HEK293 (cell line): ENCODE data around the gene NAT10.

Experiments used
- CTCF ChIA-PET: fragments of 350-600 bp; formaldehyde crosslinking; extraction: SDS; loops from one replicate; lab custom pipeline; 2021; ENCODE audit warnings: antibody characterized with exemption; lab: Yijun Ruan, JAX
- POLR2A ChIA-PET: fragments of 300-600 bp; formaldehyde crosslinking; extraction: SDS; loops from one replicate; lab custom pipeline; 2020; ENCODE audit warnings: antibody characterized with exemption, inconsistent platforms; lab: Yijun Ruan, JAX
- H3K27ac ChIP-seq: fragments of 200-500 bp; sonication (Bioruptor generic); 2 replicates; pipeline ENCODE4 v1.5.1; 2014; ENCODE audit warnings: low read depth, low read length, control low read depth, inconsistent platforms; ENCODE audit errors: extremely low read depth
- H3K36me3 ChIP-seq, 2 experiments: fragments of 200-500 bp in 1 of 2; sonication (Bioruptor generic) in 1 of 2; 1 replicate in 1 of 2; 2 replicates in 1 of 2; pipeline ENCODE4 v1.5.1; 2014 to 2017; ENCODE audit warnings: inconsistent platforms in 2 of 2, low read length in 2 of 2; ENCODE audit not compliant: control insufficient read depth in 2 of 2, insufficient read depth in 1 of 2
- H3K4me1 ChIP-seq: fragments of 200-500 bp; sonication (Bioruptor generic); 2 replicates; pipeline ENCODE4 v1.5.1; 2014; ENCODE audit warnings: mild to moderate bottlenecking, low read length, inconsistent platforms; ENCODE audit not compliant: control insufficient read depth, insufficient read depth
- H3K4me3 ChIP-seq: 2 replicates; pipeline ENCODE4 v1.5.1; 2011; ENCODE audit warnings: low read depth, mild to moderate bottlenecking, control low read depth, low read length, moderate library complexity
- H3K9me3 ChIP-seq: fragments of 200-500 bp; sonication (Bioruptor generic); 2 replicates; pipeline ENCODE4 v1.5.1; 2014; ENCODE audit warnings: low read depth, low read length, inconsistent platforms; ENCODE audit not compliant: control insufficient read depth, insufficient read depth
- BCL11A ChIP-seq: fragments of 450-650 bp; formaldehyde crosslinking; IDR thresholded peaks from 2 replicates; pipeline ENCODE4 v1.5.1; 2016; ENCODE audit warnings: low read depth, missing biosample characterization, missing genetic modification characterization
- GLI2 ChIP-seq: fragments of 450-650 bp; formaldehyde crosslinking; IDR thresholded peaks from 2 replicates; pipeline ENCODE4; 2017; ENCODE audit warnings: missing biosample characterization, missing genetic modification characterization, low read depth, borderline replicate concordance
- KLF17 ChIP-seq: fragments of 450-650 bp; formaldehyde crosslinking; IDR thresholded peaks from 2 replicates; pipeline ENCODE4 v1.5.1; 2016; ENCODE audit warnings: missing biosample characterization, missing genetic modification characterization
- KLF8 ChIP-seq: fragments of 450-650 bp; formaldehyde crosslinking; IDR thresholded peaks from 2 replicates; pipeline ENCODE4 v1.5.1; 2016; ENCODE audit warnings: missing biosample characterization, missing genetic modification characterization
- MZF1 ChIP-seq: fragments of 450-650 bp; formaldehyde crosslinking; IDR thresholded peaks from 2 replicates; pipeline ENCODE4 v1.5.1; 2017; ENCODE audit warnings: missing biosample characterization, missing genetic modification characterization, borderline replicate concordance
- REPIN1 ChIP-seq: fragments of 450-650 bp; formaldehyde crosslinking; IDR thresholded peaks from 2 replicates; pipeline ENCODE4 v1.5.1; 2017; ENCODE audit warnings: missing biosample characterization, missing genetic modification characterization, low read depth
- REST ChIP-seq: fragments of 450-650 bp; formaldehyde crosslinking; IDR thresholded peaks from 2 replicates; pipeline ENCODE4 v1.5.1; 2016; ENCODE audit warnings: missing biosample characterization, missing genetic modification characterization
- SCRT1 ChIP-seq: fragments of 450-650 bp; formaldehyde crosslinking; IDR thresholded peaks from 2 replicates; pipeline ENCODE4 v1.5.1; 2016; ENCODE audit warnings: missing biosample characterization, missing genetic modification characterization, borderline replicate concordance
- YY2 ChIP-seq: fragments of 450-650 bp; formaldehyde crosslinking; IDR thresholded peaks from 2 replicates; pipeline ENCODE4 v1.5.1; 2016; ENCODE audit warnings: missing biosample characterization, missing genetic modification characterization
- ZBTB20 ChIP-seq: fragments of 450-650 bp; formaldehyde crosslinking; IDR thresholded peaks from 2 replicates; pipeline ENCODE4 v1.5.1; 2016; ENCODE audit warnings: missing biosample characterization, missing genetic modification characterization
- ZBTB21 ChIP-seq: fragments of 450-650 bp; formaldehyde crosslinking; IDR thresholded peaks from 2 replicates; pipeline ENCODE4 v1.5.1; 2017; ENCODE audit warnings: missing biosample characterization, missing genetic modification characterization
- ZBTB48 ChIP-seq: fragments of 450-650 bp; formaldehyde crosslinking; IDR thresholded peaks from 2 replicates; pipeline ENCODE4 v1.5.1; 2016; ENCODE audit warnings: missing biosample characterization, missing genetic modification characterization
- ZFP37 ChIP-seq: fragments of 450-650 bp; formaldehyde crosslinking; IDR thresholded peaks from 2 replicates; pipeline ENCODE4 v1.5.1; 2016; ENCODE audit warnings: missing biosample characterization, missing genetic modification characterization
- ZNF133 ChIP-seq: fragments of 450-650 bp; formaldehyde crosslinking; IDR thresholded peaks from 2 replicates; pipeline ENCODE4 v1.5.1; 2016; ENCODE audit warnings: missing biosample characterization, missing genetic modification characterization
- ZNF184 ChIP-seq: fragments of 450-650 bp; IDR thresholded peaks from 2 replicates; pipeline ENCODE4 v1.5.1; 2018; ENCODE audit warnings: missing biosample characterization, mild to moderate bottlenecking, missing genetic modification characterization
- ZNF2 ChIP-seq: fragments of 450-650 bp; formaldehyde crosslinking; IDR thresholded peaks from 2 replicates; pipeline ENCODE4 v1.5.1; 2016; ENCODE audit warnings: missing biosample characterization, missing genetic modification characterization
- ZNF221 ChIP-seq: fragments of 450-650 bp; formaldehyde crosslinking; IDR thresholded peaks from 2 replicates; pipeline ENCODE4 v1.5.1; 2017; ENCODE audit warnings: missing biosample characterization, missing genetic modification characterization, borderline replicate concordance
- ZNF292 ChIP-seq: fragments of 450-650 bp; formaldehyde crosslinking; IDR thresholded peaks from 2 replicates; pipeline ENCODE4 v1.5.1; 2016; ENCODE audit warnings: low read depth, missing biosample characterization, missing genetic modification characterization, borderline replicate concordance
- ZNF350 ChIP-seq: fragments of 450-650 bp; formaldehyde crosslinking; IDR thresholded peaks from 2 replicates; pipeline ENCODE4 v1.5.0; 2017; ENCODE audit warnings: missing biosample characterization, mild to moderate bottlenecking, missing genetic modification characterization
- ZNF366 ChIP-seq: fragments of 450-650 bp; formaldehyde crosslinking; conservative IDR thresholded peaks from 2 replicates; pipeline ENCODE4 v1.5.1; 2016; ENCODE audit warnings: missing biosample characterization, missing genetic modification characterization
- ZNF37A ChIP-seq: fragments of 450-650 bp; IDR thresholded peaks from 2 replicates; pipeline ENCODE4 v1.5.1; 2018; ENCODE audit warnings: missing biosample characterization, missing genetic modification characterization
- ZNF426 ChIP-seq: fragments of 450-650 bp; formaldehyde crosslinking; IDR thresholded peaks from 2 replicates; pipeline ENCODE4 v1.5.1; 2017; ENCODE audit warnings: missing biosample characterization, missing genetic modification characterization, mild to moderate bottlenecking, inconsistent platforms, moderate library complexity
- ZNF473 ChIP-seq: fragments of 450-650 bp; formaldehyde crosslinking; IDR thresholded peaks from 2 replicates; pipeline ENCODE4 v1.5.1; 2017; ENCODE audit warnings: missing biosample characterization, missing genetic modification characterization
- ZNF514 ChIP-seq: fragments of 450-650 bp; formaldehyde crosslinking; IDR thresholded peaks from 2 replicates; pipeline ENCODE4 v1.5.1; 2016; ENCODE audit warnings: missing biosample characterization, missing genetic modification characterization
- ZNF571 ChIP-seq: fragments of 450-650 bp; formaldehyde crosslinking; IDR thresholded peaks from 2 replicates; pipeline ENCODE4 v1.5.0; 2017; ENCODE audit warnings: missing biosample characterization, missing genetic modification characterization
- ZNF585B ChIP-seq: fragments of 450-650 bp; formaldehyde crosslinking; IDR thresholded peaks from 2 replicates; pipeline ENCODE4 v1.5.1; 2016; ENCODE audit warnings: missing biosample characterization, missing genetic modification characterization
- ZSCAN23 ChIP-seq: fragments of 450-650 bp; formaldehyde crosslinking; IDR thresholded peaks from 2 replicates; pipeline ENCODE4 v1.5.1; 2016; ENCODE audit warnings: missing biosample characterization, missing genetic modification characterization
- TF ChIP-seq, protein P1 (sequence below): fragments of 450-650 bp; formaldehyde crosslinking; IDR thresholded peaks from 2 replicates; pipeline ENCODE4 v1.5.1; 2017; ENCODE audit warnings: missing biosample characterization, missing genetic modification characterization
- TF ChIP-seq, protein P2 (sequence below): fragments of 450-650 bp; formaldehyde crosslinking; IDR thresholded peaks from 2 replicates; pipeline ENCODE4 v1.5.1; 2016; ENCODE audit warnings: missing biosample characterization, missing genetic modification characterization

NAT10 gene

GRCh38 chr11:34161361-34161760 lies 55.9 kb downstream of the NAT10 start:
- no peaks in the 10 kb centered on the region for H3K4me1 ChIP-seq
- CTCF ChIA-PET = interaction anchor here (0.5 to 1.8 kb wide), 4 partner anchors 13 to 329 kb away, joined by 3 to 6 read pairs (median 4); no protein-coding TSS in a partner anchor
- H3K27ac ChIP-seq = no peak overlapping the region
- no peak overlapping the region for H3K4me3 ChIP-seq
- no peaks in the 10 kb centered on the region for H3K9me3 ChIP-seq
- TF ChIP-seq BCL11A = no peak
- no peak for TF ChIP-seq ZNF350 (tag by site-specific recombination)
- TF ChIP-seq ZNF585B = no peak
- TF ChIP-seq YY2 (tag by site-specific recombination) = no peak
- no peak for TF ChIP-seq REPIN1 (tag by site-specific recombination)
- no peak for TF ChIP-seq ZNF184 (tag by site-specific recombination)
- TF ChIP-seq ZNF2 (tag by site-specific recombination) = no peak
- no peak for TF ChIP-seq ZBTB20 (tag by site-specific recombination)
- TF ChIP-seq, protein P1, sequence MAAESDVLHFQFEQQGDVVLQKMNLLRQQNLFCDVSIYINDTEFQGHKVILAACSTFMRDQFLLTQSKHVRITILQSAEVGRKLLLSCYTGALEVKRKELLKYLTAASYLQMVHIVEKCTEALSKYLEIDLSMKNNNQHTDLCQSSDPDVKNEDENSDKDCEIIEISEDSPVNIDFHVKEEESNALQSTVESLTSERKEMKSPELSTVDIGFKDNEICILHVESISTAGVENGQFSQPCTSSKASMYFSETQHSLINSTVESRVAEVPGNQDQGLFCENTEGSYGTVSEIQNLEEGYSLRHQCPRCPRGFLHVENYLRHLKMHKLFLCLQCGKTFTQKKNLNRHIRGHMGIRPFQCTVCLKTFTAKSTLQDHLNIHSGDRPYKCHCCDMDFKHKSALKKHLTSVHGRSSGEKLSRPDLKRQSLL (tag by site-specific recombination) = no peak
- TF ChIP-seq REST (tag by site-specific recombination) = no peak
- TF ChIP-seq KLF8 (tag by site-specific recombination) = no peak
- no peak for TF ChIP-seq ZNF37A (tag by site-specific recombination)
- H3K36me3 ChIP-seq = peaks cover 0 to 57% of the 10 kb centered on the region in 2 experiments; a peak in 2 of 3 replicates
- POLR2A ChIA-PET = no interaction called here

GRCh38 chr11:34161812-34162492 lies 56.5 kb downstream of the NAT10 start:
- ChIA-PET POLR2A (no interaction called here), CTCF (interaction anchor here (0.5 to 1.8 kb wide), 3 partner anchors 12 to 329 kb away, joined by 3 to 6 read pairs (median 3); no protein-coding TSS in a partner anchor)
- Histone ChIP-seq H3K9me3 (no peaks in the 10 kb centered on the region), H3K4me3 (no peak overlapping the region), H3K36me3 (peaks cover 0 to 60% of the 10 kb centered on the region in 2 experiments; a peak in 2 of 3 replicates), H3K4me1 (no peaks in the 10 kb centered on the region), H3K27ac (no peak overlapping the region)
- 0 out of 2 replicates have a peak, but pooled peaks have one; percentile 38 for TF ChIP-seq KLF8 (tag by site-specific recombination)
- no peak for TF ChIP-seq ZNF292 (tag by site-specific recombination)
- TF ChIP-seq ZNF350 (tag by site-specific recombination) = no peak
- no peak for TF ChIP-seq ZNF571 (tag by site-specific recombination)
- 0 out of 2 replicates have a peak, but pooled peaks have one; percentile 43 for TF ChIP-seq ZSCAN23
- peak; percentile 71 for TF ChIP-seq ZNF366 (tag by site-specific recombination)
- no peak for TF ChIP-seq ZBTB48
- TF ChIP-seq ZNF473 (tag by site-specific recombination) = no peak
- TF ChIP-seq ZFP37 (tag by site-specific recombination) = peak; percentile 31; the same call in 1 of the 2 replicates
- TF ChIP-seq GLI2 (tag by site-specific recombination) = no peak
- TF ChIP-seq ZNF514 (tag by site-specific recombination) = no peak
- no peak for TF ChIP-seq ZNF426 (tag by site-specific recombination)
- no peak for TF ChIP-seq ZNF133 (tag by site-specific recombination)
- TF ChIP-seq, protein P2, sequence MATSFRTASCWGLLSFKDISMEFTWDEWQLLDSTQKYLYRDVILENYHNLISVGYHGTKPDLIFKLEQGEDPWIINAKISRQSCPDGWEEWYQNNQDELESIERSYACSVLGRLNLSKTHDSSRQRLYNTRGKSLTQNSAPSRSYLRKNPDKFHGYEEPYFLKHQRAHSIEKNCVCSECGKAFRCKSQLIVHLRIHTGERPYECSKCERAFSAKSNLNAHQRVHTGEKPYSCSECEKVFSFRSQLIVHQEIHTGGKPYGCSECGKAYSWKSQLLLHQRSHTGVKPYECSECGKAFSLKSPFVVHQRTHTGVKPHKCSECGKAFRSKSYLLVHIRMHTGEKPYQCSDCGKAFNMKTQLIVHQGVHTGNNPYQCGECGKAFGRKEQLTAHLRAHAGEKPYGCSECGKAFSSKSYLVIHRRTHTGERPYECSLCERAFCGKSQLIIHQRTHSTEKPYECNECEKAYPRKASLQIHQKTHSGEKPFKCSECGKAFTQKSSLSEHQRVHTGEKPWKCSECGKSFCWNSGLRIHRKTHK (tag by site-specific recombination) = no peak
- peak; percentile 56; the same call in 1 of the 2 replicates for TF ChIP-seq ZBTB21 (tag by site-specific recombination)
- no peak for TF ChIP-seq ZNF221 (tag by site-specific recombination)
- TF ChIP-seq KLF17 = 0 out of 2 replicates have a peak, but pooled peaks have one; percentile 43
- no peak for TF ChIP-seq SCRT1 (tag by site-specific recombination)
- TF ChIP-seq MZF1 (tag by site-specific recombination) = no peak
